Bone marrow (tissue), 2 donors: ENCODE data around the gene ACMSD.
A peak's percentile ranks its signal among the peaks of the same experiment; 100 is the strongest.

Source experiments
- DNase-seq, 2 donors: peaks; one replicate each; lab custom pipeline; 2025; lab: John Stamatoyannopoulos, UW

Gene ACMSD

GRCh38 chr2:134949981-134950708 lies 111.7 kb downstream of the ACMSD start:
- DNase-seq: no peak

- DNase-seq: peak in 1 of 2 donors; percentile 11
Measured at GRCh38 chr2:134950886-134951285, 112.5 kb downstream of the ACMSD start.
